Measurements from ENCODE around the gene CSH1.
"Not testable (repeated sequence)": the region's sequence is repeated elsewhere in the genome, so short reads cannot be mapped to it uniquely, and the experiment has no call there.

DNA sequence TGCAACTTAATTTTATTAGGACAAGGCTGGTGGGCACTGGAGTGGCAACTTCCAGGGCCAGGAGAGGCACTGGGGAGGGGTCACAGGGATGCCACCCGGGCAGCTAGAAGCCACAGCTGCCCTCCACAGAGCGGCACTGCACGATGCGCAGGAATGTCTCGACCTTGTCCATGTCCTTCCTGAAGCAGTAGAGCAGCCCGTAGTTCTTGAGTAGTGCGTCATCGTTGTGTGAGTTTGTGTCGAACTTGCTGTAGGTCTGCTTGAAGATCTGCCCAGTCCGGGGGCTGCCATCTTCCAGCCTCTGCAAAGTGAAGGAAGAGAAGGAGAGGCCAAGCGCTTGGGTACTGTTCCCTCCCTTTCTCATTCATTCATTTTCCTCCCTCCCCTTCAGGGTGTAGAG lies 20.8 kb upstream of the CSH1 start:
- TF ChIP-seq, protein P1, sequence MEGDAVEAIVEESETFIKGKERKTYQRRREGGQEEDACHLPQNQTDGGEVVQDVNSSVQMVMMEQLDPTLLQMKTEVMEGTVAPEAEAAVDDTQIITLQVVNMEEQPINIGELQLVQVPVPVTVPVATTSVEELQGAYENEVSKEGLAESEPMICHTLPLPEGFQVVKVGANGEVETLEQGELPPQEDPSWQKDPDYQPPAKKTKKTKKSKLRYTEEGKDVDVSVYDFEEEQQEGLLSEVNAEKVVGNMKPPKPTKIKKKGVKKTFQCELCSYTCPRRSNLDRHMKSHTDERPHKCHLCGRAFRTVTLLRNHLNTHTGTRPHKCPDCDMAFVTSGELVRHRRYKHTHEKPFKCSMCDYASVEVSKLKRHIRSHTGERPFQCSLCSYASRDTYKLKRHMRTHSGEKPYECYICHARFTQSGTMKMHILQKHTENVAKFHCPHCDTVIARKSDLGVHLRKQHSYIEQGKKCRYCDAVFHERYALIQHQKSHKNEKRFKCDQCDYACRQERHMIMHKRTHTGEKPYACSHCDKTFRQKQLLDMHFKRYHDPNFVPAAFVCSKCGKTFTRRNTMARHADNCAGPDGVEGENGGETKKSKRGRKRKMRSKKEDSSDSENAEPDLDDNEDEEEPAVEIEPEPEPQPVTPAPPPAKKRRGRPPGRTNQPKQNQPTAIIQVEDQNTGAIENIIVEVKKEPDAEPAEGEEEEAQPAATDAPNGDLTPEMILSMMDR (conservative IDR thresholded peaks at IDR 0.05) = not testable (repeated sequence)
- TF ChIP-seq ZFX (IDR thresholded peaks at IDR 0.05) = not testable (repeated sequence)
